Endothelial cell of umbilical vein (primary cell): ENCODE results near the gene TRPM3.

Source experiments
- EZH2 ChIP-seq: IDR thresholded peaks from 2 replicates; pipeline ENCODE4 v1.6.1; 2012; ENCODE audit warnings: borderline replicate concordance, low read depth, mild to moderate bottlenecking, moderate library complexity, low read length, inconsistent platforms; ENCODE audit not compliant: severe bottlenecking
- JUN ChIP-seq: IDR thresholded peaks from 2 replicates; pipeline ENCODE4 v1.6.1; 2011; ENCODE audit warnings: borderline replicate concordance, low read depth; ENCODE audit not compliant: insufficient read length, insufficient read depth
- MYC ChIP-seq: IDR thresholded peaks from one replicate; pipeline ENCODE4 v1.6.1; 2011; ENCODE audit warnings: mild to moderate bottlenecking, low read depth, low read length
- POLR2A ChIP-seq: IDR thresholded peaks from 2 replicates; pipeline ENCODE4 v1.6.1; 2012; ENCODE audit warnings: low read depth, mild to moderate bottlenecking, control low read depth, low read length
- TF ChIP-seq, protein P1 (sequence below), 2 donors: IDR thresholded peaks; 1 replicate in 1 of 2; 2 replicates in 1 of 2; pipeline ENCODE4 v1.5.1; 2011; ENCODE audit warnings: low read length in 2 of 2, mild to moderate bottlenecking in 2 of 2, moderate library complexity in 2 of 2, control low read depth in 1 of 2, inconsistent platforms in 1 of 2, low read depth in 1 of 2; ENCODE audit not compliant: insufficient read depth in 1 of 2; ENCODE audit errors: extremely low read depth in 1 of 2

DNA sequence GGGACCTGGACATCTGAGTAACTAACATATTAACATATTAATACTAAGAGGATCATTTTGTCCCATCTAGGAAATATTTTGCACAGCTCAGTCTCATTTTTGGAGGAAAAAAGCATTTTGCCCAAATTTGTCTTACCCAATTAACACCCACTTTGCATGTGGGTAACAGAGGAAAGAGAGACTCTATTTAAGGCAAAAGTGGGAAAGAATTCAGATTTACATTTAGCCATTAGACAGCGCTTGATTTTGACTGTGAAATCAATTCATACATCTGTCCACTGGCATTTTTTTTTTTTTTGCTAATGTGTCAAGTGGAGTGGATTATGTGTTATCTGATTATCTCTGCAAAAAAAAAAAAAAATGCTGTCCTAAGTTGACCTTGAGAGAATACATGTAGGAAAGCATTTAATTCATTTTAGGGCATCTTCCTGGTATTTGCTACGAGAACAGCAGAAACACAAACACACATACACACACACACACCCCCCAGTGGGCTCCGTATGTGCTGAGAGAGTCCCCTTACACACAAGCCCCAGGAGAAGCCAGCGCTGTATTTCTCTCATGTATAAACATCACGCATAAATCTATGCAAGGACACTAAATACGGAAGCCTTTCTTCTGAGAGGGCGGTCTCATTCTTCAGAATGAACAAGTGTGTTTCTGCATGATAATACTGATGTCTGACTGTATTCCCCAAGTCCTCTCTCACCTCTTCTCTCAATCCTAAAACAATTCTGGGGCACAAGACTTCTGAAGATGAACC lies 505.0 kb downstream of the TRPM3 start:
- TF ChIP-seq POLR2A, result no peak
- TF ChIP-seq, protein P1, sequence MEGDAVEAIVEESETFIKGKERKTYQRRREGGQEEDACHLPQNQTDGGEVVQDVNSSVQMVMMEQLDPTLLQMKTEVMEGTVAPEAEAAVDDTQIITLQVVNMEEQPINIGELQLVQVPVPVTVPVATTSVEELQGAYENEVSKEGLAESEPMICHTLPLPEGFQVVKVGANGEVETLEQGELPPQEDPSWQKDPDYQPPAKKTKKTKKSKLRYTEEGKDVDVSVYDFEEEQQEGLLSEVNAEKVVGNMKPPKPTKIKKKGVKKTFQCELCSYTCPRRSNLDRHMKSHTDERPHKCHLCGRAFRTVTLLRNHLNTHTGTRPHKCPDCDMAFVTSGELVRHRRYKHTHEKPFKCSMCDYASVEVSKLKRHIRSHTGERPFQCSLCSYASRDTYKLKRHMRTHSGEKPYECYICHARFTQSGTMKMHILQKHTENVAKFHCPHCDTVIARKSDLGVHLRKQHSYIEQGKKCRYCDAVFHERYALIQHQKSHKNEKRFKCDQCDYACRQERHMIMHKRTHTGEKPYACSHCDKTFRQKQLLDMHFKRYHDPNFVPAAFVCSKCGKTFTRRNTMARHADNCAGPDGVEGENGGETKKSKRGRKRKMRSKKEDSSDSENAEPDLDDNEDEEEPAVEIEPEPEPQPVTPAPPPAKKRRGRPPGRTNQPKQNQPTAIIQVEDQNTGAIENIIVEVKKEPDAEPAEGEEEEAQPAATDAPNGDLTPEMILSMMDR (IDR thresholded peaks at IDR 0.05; ENCODE audit: extremely low read depth in 1 of 2, insufficient read depth in 1 of 2, low read depth in 1 of 2, low read length in 2 of 2), result no peak
- TF ChIP-seq EZH2, result no peak
- no peak for TF ChIP-seq MYC
- no peak for TF ChIP-seq JUN
